HEK293 (cell line): ENCODE results near the gene LPXN.

Experiments used
- CTCF ChIA-PET: fragments of 350-600 bp; formaldehyde crosslinking; extraction: SDS; loops from one replicate; lab custom pipeline; 2021; ENCODE audit warnings: antibody characterized with exemption; lab: Yijun Ruan, JAX
- POLR2A ChIA-PET: fragments of 300-600 bp; formaldehyde crosslinking; extraction: SDS; loops from one replicate; lab custom pipeline; 2020; ENCODE audit warnings: antibody characterized with exemption, inconsistent platforms; lab: Yijun Ruan, JAX
- H3K27ac ChIP-seq: fragments of 200-500 bp; sonication (Bioruptor generic); 2 replicates; pipeline ENCODE4 v1.5.1; 2014; ENCODE audit warnings: low read depth, low read length, control low read depth, inconsistent platforms; ENCODE audit errors: extremely low read depth
- H3K36me3 ChIP-seq, 2 experiments: fragments of 200-500 bp in 1 of 2; sonication (Bioruptor generic) in 1 of 2; 1 replicate in 1 of 2; 2 replicates in 1 of 2; pipeline ENCODE4 v1.5.1; 2014 to 2017; ENCODE audit warnings: inconsistent platforms in 2 of 2, low read length in 2 of 2; ENCODE audit not compliant: control insufficient read depth in 2 of 2, insufficient read depth in 1 of 2
- H3K4me1 ChIP-seq: fragments of 200-500 bp; sonication (Bioruptor generic); 2 replicates; pipeline ENCODE4 v1.5.1; 2014; ENCODE audit warnings: mild to moderate bottlenecking, low read length, inconsistent platforms; ENCODE audit not compliant: control insufficient read depth, insufficient read depth
- H3K4me3 ChIP-seq: 2 replicates; pipeline ENCODE4 v1.5.1; 2011; ENCODE audit warnings: low read depth, mild to moderate bottlenecking, control low read depth, low read length, moderate library complexity
- H3K9me3 ChIP-seq: fragments of 200-500 bp; sonication (Bioruptor generic); 2 replicates; pipeline ENCODE4 v1.5.1; 2014; ENCODE audit warnings: low read depth, low read length, inconsistent platforms; ENCODE audit not compliant: control insufficient read depth, insufficient read depth
- GLIS2 ChIP-seq: fragments of 450-650 bp; formaldehyde crosslinking; IDR thresholded peaks from 2 replicates; pipeline ENCODE4 v1.5.1; 2016; ENCODE audit warnings: missing biosample characterization, missing genetic modification characterization
- PRDM1 ChIP-seq: fragments of 450-650 bp; formaldehyde crosslinking; IDR thresholded peaks from 2 replicates; pipeline ENCODE4; 2016; ENCODE audit warnings: missing biosample characterization, missing genetic modification characterization
- ZFHX2 ChIP-seq: fragments of 450-650 bp; formaldehyde crosslinking; conservative IDR thresholded peaks from 2 replicates; pipeline ENCODE4 v1.5.1; 2016; ENCODE audit warnings: missing biosample characterization, missing genetic modification characterization
- ZNF184 ChIP-seq: fragments of 450-650 bp; IDR thresholded peaks from 2 replicates; pipeline ENCODE4 v1.5.1; 2018; ENCODE audit warnings: missing biosample characterization, mild to moderate bottlenecking, missing genetic modification characterization
- ZNF23 ChIP-seq: fragments of 450-650 bp; formaldehyde crosslinking; IDR thresholded peaks from 2 replicates; pipeline ENCODE4 v1.5.1; 2016; ENCODE audit warnings: missing biosample characterization, missing genetic modification characterization, borderline replicate concordance
- ZNF248 ChIP-seq: fragments of 450-650 bp; formaldehyde crosslinking; IDR thresholded peaks from 2 replicates; pipeline ENCODE4 v1.5.1; 2017; ENCODE audit warnings: missing biosample characterization, missing genetic modification characterization
- ZNF335 ChIP-seq: fragments of 450-650 bp; formaldehyde crosslinking; conservative IDR thresholded peaks from 2 replicates; pipeline ENCODE4 v1.5.1; 2016; ENCODE audit warnings: missing biosample characterization, missing genetic modification characterization
- ZNF394 ChIP-seq: fragments of 450-650 bp; formaldehyde crosslinking; IDR thresholded peaks from 2 replicates; pipeline ENCODE4 v1.5.1; 2016; ENCODE audit warnings: missing biosample characterization, missing genetic modification characterization, mild to moderate bottlenecking, moderate library complexity, borderline replicate concordance
- ZNF544 ChIP-seq: fragments of 450-650 bp; formaldehyde crosslinking; IDR thresholded peaks from 2 replicates; pipeline ENCODE4 v1.5.0; 2017; ENCODE audit warnings: missing biosample characterization, missing genetic modification characterization
- ZNF558 ChIP-seq: fragments of 450-650 bp; formaldehyde crosslinking; IDR thresholded peaks from 2 replicates; pipeline ENCODE4 v1.5.1; 2016; ENCODE audit warnings: missing biosample characterization, missing genetic modification characterization
- ZNF600 ChIP-seq: fragments of 450-650 bp; formaldehyde crosslinking; IDR thresholded peaks from 2 replicates; pipeline ENCODE4 v1.5.1; 2016; ENCODE audit warnings: missing biosample characterization, missing genetic modification characterization
- ZNF664 ChIP-seq: fragments of 450-650 bp; formaldehyde crosslinking; IDR thresholded peaks from 2 replicates; pipeline ENCODE4 v1.5.1; 2016; ENCODE audit warnings: missing biosample characterization, missing genetic modification characterization
- ZNF707 ChIP-seq: fragments of 450-650 bp; formaldehyde crosslinking; IDR thresholded peaks from 2 replicates; pipeline ENCODE4 v1.5.1; 2016; ENCODE audit warnings: missing biosample characterization, missing genetic modification characterization
- ZNF777 ChIP-seq: fragments of 450-650 bp; formaldehyde crosslinking; IDR thresholded peaks from 2 replicates; pipeline ENCODE4 v1.5.1; 2017; ENCODE audit warnings: missing biosample characterization, missing genetic modification characterization, borderline replicate concordance
- TF ChIP-seq, protein P1 (sequence below): fragments of 450-650 bp; formaldehyde crosslinking; IDR thresholded peaks from 2 replicates; pipeline ENCODE4 v1.5.1; 2016; ENCODE audit warnings: missing biosample characterization, missing genetic modification characterization
- TF ChIP-seq, protein P2 (sequence below): fragments of 450-650 bp; formaldehyde crosslinking; IDR thresholded peaks from 2 replicates; pipeline ENCODE4 v1.5.1; 2016; ENCODE audit warnings: missing biosample characterization, missing genetic modification characterization
- TF ChIP-seq, protein P3 (sequence below): fragments of 450-650 bp; formaldehyde crosslinking; IDR thresholded peaks from 2 replicates; pipeline ENCODE4 v1.5.1; 2017; ENCODE audit warnings: missing biosample characterization, missing genetic modification characterization
- TF ChIP-seq, protein P4 (sequence below): fragments of 450-650 bp; formaldehyde crosslinking; IDR thresholded peaks from 2 replicates; pipeline ENCODE4 v1.5.1; 2016; ENCODE audit warnings: missing biosample characterization, missing genetic modification characterization

Gene LPXN

DNA sequence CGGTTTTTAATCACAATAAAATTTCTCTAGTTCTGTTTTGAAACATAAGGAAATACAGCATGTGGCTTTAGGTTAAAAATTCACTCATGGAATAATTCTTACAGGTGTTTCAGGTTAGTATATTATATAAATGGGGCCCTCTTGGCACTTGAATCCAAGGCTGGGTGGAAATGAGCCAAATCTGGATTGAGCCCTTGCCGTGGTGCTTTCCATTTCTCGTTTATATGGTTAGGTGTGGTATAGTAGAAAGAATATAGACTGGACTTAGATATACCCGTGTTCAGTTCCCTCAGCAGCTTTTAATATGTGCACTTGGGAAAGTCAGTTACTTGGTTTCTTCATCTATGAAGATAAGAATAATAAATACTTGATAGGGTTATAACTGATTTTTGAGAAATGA, 19.2 kb upstream of the LPXN start:
- H3K4me3 ChIP-seq, result no peak overlapping the region
- H3K36me3 ChIP-seq, result peaks cover 0 to 14% of the 10 kb centered on the region in 2 experiments; a peak in 1 of 3 replicates
- ChIA-PET CTCF (interaction anchor here (0.6 to 0.9 kb wide), 2 partner anchors 9 to 157 kb away, joined by 3 read pairs; no protein-coding TSS in a partner anchor), POLR2A (interaction anchor here (0.7 kb wide), 1 partner anchor 364 kb away, joined by 6 read pairs; no protein-coding TSS in a partner anchor)
- H3K9me3 ChIP-seq, result no peaks in the 10 kb centered on the region
- no peak overlapping the region for H3K27ac ChIP-seq
- H3K4me1 ChIP-seq, result peaks cover 6% of the 10 kb centered on the region; the same call in 1 of the 2 replicates
- TF ChIP-seq ZNF335 (tag by site-specific recombination) (no peak), ZNF248 (tag by site-specific recombination) (no peak), ZNF544 (tag by site-specific recombination) (no peak), GLIS2 (no peak), ZNF558 (tag by site-specific recombination) (no peak), ZNF664 (tag by site-specific recombination) (no peak), ZNF777 (tag by site-specific recombination) (no peak), ZNF23 (tag by site-specific recombination) (no peak), ZNF184 (tag by site-specific recombination) (no peak), ZNF394 (no peak)
- TF ChIP-seq, protein P1, sequence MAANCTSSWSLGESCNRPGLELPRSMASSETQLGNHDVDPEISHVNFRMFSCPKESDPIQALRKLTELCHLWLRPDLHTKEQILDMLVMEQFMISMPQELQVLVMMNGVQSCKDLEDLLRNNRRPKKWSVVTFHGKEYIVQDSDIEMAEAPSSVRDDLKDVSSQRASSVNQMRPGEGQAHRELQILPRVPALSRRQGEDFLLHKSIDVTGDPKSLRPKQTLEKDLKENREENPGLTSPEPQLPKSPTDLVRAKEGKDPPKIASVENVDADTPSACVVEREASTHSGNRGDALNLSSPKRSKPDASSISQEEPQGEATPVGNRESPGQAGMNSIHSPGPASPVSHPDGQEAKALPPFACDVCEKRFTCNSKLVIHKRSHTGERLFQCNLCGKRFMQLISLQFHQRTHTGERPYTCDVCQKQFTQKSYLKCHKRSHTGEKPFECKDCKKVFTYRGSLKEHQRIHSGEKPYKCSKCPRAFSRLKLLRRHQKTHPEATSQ (tag by site-specific recombination), result no peak
- TF ChIP-seq, protein P2, sequence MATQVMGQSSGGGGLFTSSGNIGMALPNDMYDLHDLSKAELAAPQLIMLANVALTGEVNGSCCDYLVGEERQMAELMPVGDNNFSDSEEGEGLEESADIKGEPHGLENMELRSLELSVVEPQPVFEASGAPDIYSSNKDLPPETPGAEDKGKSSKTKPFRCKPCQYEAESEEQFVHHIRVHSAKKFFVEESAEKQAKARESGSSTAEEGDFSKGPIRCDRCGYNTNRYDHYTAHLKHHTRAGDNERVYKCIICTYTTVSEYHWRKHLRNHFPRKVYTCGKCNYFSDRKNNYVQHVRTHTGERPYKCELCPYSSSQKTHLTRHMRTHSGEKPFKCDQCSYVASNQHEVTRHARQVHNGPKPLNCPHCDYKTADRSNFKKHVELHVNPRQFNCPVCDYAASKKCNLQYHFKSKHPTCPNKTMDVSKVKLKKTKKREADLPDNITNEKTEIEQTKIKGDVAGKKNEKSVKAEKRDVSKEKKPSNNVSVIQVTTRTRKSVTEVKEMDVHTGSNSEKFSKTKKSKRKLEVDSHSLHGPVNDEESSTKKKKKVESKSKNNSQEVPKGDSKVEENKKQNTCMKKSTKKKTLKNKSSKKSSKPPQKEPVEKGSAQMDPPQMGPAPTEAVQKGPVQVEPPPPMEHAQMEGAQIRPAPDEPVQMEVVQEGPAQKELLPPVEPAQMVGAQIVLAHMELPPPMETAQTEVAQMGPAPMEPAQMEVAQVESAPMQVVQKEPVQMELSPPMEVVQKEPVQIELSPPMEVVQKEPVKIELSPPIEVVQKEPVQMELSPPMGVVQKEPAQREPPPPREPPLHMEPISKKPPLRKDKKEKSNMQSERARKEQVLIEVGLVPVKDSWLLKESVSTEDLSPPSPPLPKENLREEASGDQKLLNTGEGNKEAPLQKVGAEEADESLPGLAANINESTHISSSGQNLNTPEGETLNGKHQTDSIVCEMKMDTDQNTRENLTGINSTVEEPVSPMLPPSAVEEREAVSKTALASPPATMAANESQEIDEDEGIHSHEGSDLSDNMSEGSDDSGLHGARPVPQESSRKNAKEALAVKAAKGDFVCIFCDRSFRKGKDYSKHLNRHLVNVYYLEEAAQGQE (tag by site-specific recombination), result no peak
- TF ChIP-seq, protein P3, sequence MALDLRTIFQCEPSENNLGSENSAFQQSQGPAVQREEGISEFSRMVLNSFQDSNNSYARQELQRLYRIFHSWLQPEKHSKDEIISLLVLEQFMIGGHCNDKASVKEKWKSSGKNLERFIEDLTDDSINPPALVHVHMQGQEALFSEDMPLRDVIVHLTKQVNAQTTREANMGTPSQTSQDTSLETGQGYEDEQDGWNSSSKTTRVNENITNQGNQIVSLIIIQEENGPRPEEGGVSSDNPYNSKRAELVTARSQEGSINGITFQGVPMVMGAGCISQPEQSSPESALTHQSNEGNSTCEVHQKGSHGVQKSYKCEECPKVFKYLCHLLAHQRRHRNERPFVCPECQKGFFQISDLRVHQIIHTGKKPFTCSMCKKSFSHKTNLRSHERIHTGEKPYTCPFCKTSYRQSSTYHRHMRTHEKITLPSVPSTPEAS, result no peak

DNA sequence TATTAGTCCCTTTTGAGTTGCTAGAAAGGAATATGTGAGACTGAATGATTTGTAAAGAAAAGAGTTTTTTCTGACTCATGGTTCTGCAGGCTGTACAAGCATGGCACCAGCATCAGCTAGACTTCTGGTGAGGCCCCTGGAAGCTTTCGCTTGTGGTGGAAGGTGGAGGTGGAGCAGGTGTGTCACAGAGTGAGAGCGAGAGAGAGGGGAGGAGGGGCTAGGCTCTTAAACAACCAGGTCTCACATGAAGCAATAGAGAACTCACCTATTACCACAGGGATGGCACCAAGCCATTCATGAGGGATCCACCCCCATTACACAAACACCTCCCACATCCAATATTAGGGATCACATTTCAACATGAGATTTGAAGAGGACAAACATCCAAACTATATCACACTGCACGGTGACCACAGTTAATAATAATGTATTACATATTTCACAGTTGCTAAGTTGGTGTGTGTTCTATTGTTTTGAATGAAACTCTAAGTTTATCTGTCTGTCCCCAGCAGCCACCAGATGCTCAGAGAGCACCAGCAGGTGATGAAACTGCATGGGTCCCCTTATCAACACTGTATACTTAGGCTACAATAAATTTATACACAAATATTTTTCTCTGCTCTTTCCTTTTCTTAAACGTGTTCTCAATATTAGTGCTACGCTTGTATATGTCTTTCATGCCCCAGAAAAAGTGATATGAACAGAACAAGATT, 17.3 kb upstream of the LPXN start:
- Histone ChIP-seq H3K9me3 (no peaks in the 10 kb centered on the region), H3K27ac (no peak overlapping the region), H3K4me3 (no peak overlapping the region), H3K36me3 (peaks cover 0 to 17% of the 10 kb centered on the region in 2 experiments; a peak in 1 of 3 replicates), H3K4me1 (peaks cover 6% of the 10 kb centered on the region; the same call in 1 of the 2 replicates)
- peak; percentile 26; the same call in 1 of the 2 replicates for TF ChIP-seq ZFHX2 (tag by site-specific recombination)
- no peak for TF ChIP-seq ZNF777 (tag by site-specific recombination)
- TF ChIP-seq ZNF600 (tag by site-specific recombination), result 0 out of 2 replicates have a peak, but pooled peaks have one; percentile 13
- TF ChIP-seq, protein P4, sequence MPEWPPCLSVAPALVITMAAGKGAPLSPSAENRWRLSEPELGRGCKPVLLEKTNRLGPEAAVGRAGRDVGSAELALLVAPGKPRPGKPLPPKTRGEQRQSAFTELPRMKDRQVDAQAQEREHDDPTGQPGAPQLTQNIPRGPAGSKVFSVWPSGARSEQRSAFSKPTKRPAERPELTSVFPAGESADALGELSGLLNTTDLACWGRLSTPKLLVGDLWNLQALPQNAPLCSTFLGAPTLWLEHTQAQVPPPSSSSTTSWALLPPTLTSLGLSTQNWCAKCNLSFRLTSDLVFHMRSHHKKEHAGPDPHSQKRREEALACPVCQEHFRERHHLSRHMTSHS (tag by site-specific recombination), result no peak
- TF ChIP-seq PRDM1 (tag by site-specific recombination), result peak; percentile 65; the same call in 1 of the 2 replicates
- TF ChIP-seq ZNF707 (tag by site-specific recombination), result no peak
- POLR2A ChIA-PET, result no interaction called here
- CTCF ChIA-PET, result no interaction called here
